ENCODE measurements around the gene EIPR1.

Gene EIPR1

DNA sequence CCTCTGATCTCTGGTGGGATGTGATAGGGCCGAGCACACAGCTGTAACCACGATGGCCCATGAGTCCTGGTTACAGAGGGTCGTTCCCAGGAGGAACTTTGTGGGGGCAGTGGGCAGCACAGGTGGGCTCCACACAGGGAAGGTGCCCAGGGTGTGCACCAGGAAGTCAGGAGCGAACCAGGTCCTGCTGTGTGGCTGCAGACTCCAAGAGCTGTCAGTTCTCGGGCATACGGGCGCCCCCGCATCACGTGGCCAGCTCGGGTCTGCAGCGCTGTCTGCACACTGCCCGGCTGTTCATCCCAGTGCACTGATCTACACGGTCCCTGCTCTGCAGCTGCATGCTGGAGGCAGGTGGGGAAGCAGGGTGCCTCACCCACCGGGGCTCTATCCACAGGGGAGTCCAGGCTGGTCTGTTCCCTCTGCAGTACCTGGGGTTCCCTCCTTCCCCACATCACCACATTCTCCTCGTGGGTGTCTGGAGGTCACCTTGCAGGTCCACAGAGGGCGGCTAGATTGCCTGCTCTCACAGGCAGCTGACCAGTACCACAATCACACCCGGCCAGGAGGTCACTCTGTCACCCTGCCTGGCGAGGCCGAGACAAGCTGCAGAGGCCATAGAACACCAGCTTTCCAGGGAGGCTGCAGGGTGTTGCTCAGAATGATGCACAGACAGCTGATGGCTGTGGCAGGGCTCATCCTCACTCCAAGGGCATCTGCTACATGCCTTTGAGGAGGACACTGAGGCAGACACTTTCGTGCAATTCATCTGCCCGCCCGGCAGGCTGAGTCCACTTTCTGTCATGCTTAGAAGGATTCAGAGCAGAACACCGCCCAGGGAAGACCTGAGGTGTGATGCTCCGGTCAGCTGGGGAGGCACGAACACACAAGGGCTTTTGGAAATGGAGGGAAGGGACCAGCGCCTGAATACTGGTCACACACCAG lies 202.7 kb downstream of the EIPR1 start:
- no peak for DNase-seq (ENCODE audit: low read depth)

DNA sequence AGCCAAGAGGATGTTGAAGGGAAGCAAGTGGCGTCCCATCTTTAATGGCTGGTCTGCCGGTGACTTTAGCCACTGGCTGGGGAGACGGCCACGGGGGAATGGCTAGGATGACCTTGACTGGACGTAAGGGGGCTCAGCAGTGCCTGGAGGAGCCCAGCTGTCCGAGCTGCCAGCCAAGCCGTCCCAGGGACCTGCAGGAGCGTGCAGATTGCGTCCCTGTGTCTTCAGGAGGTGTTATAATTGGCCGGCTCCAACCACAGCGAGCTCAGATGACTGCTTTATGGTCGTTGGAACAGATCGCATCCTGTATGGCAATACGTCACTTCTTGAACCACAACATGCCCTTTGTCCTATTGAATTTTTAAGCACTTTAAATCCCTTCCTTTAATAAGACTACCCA lies 204.6 kb downstream of the EIPR1 start:
- DNase-seq (ENCODE audit: low read depth), result no peak

DNA sequence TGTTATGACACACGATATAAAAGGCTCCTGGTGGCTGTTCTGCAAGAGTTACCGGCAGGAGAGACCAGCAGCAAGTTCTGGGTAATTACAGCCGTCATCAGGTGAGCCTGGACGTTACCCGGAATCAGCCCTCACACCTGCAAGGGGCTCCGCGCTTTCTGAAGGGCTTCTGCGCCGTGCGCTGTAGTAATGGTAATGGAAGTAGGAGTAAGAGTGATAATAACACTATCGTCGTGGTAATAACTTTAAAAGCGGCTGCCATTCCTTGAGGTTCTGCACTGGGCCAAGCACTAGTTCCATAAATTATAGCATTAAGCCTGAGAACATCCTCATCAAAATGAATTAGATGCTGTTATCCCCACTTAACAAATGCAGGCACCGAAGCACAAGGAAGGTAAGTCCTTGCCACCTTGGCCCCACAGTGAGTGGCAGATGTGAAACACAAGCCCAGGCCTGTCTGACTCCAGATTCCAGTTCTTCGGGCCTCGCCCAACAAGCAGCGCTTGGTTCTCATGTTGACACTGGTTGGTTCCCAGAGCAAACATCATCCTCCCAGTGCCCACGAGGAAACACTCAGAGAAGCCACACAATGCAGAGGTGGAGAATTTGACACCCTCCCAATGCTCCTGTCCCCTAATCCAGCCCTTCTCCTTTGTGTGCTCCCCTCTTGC lies 205.2 kb downstream of the EIPR1 start:
- DNase-seq (ENCODE audit: low read depth), result no peak

DNA sequence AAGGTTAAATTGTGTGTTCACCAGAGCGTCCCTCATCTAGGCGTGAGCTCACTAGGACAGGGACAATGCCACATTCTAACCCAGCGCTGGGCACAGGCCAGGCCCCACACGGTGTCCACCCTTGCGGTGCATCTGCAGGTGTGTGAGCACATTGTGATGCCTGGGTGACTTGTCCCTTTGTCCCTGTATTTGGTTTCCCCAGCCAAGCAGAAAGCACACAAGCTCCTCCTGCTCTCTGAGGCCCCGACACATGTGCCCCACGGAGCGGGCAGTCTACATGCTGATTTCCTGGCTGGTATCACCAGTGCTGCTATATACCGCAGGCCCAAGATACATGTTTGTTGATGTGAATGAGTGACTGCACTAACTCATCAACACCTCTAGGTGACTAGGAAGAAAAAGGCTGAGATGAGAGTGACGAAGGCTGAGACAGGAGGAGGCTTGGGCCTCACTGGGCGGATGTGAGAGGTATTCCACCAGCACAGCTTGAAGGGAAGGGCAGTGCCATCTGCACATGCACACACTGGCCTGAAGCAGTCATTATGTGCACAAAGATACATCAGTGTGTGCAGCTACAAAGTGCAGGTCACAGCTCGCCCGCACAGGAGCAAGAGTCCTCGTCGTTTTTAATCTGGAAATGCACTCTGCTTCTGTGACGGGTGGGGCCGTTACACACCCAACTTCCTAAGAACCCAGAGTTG lies 205.9 kb downstream of the EIPR1 start:
- no peak for DNase-seq (ENCODE audit: low read depth)

DNA sequence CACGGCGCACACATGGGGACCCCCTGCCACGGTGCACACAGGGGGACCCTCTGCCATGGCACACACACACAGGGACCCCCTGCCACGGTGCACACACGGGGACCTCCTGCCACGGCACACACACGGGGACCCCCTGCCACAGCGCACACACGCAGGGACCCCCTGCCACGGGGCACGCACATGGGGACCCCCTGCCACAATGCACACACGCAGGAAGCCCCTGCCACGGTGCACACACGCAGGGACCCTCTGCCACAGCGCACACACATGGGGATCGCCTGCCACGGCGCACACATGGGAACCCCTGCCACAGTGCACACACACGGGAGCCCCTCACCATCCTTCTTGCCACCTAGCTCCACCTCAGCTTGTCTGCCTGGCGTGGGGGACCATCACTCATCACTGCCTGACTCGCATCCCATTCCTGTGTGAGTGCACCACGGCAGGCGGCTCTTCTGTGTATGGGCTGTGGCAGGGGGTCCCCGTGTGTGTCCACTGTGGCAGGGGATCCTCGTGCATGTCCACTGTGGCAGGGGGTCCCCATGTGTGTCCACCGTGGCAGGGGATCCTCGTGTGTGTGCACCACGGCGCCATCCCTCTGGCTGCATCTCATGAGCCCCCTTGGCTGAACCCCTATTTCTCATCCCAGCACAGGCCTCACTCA lies 206.7 kb downstream of the EIPR1 start:
- no peak for DNase-seq (ENCODE audit: low read depth)

DNA sequence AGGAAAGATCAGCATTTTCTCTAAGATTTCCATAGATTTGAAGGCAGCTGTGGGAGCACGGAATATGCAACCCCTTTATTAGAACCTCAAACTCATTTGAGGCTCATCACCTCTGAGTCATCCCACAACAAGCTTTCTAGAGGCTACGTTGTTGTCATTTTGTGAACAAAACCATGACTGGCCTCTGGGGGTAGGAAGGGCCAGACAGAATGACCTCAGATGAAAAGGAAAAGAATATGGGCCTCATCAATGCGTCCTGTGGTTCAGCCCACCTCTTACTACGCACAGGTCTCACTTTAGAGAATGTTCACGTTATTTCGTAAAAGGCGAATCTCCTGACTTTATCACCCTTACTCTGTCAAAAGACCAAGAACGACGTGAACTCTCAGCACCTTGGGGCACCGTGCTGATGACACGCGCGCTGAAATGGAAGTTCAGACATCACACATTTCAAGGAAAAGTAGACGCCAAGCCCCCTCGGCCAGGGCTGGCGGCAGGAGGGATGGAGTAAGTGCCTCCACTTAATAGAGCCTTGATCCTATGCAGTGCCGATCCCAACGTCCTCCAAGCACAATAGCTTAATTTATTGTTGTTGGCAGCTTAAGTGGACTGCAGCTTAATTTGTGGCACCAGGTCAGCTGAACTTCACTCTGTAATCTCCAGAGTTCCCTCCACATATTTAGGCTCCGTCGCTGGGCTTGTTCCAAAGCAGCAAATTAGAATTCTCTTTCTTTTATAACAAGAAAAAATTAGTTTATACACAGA lies 208.3 kb downstream of the EIPR1 start:
- DNase-seq (ENCODE audit: low read depth), result no peak

DNA sequence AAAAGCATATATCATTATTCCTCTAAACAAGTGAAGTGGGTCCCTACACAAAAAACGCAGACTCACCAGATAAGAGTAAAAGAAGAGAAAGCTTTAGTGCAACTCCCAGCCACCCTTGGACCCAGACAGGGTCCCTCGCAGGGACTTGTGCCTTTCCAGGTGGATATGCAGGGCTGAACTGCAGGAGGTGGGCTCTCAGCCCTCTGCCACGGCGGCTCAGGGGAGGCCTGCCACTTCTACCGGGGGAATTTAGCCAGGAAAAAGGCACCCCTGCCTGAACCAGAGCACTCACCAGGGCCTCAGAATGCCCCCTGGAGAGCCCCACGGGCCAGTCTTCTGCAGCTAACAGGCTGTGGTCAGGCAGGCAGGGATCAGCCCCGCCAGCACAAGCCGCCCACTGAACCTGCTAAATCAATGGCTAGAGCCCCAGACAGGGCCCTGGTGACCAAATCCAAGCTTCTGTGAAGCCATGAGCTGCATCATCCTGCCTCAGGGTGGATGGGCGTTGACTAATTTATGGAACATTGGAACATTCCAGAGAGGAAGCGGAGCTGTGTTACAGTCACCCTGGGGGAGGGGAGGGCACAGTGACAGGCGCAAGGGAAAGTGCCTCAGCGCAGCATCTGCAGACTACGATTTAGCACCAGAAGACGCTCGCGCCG lies 209.3 kb downstream of the EIPR1 start:
- no peak for DNase-seq (ENCODE audit: low read depth)

DNA sequence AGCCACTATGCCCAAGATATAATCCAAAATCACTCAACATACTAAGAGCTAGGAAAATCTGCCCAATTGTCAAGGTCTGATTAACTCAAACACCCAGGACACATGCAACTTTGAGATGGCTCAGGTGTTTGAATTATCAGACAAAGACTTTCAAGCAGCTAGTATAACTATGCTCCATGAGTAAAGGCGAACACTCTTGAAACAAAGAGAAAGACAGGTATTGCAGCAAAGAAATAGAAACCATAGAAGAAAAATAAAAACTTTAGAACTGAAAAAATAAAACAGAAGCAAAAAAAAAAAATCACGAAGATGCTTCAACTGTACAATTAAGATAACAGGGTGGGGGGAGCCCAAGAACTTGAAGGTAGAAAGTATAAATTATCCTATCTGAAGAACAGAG lies 214.2 kb downstream of the EIPR1 start:
- no peak for DNase-seq (ENCODE audit: low read depth)

DNA sequence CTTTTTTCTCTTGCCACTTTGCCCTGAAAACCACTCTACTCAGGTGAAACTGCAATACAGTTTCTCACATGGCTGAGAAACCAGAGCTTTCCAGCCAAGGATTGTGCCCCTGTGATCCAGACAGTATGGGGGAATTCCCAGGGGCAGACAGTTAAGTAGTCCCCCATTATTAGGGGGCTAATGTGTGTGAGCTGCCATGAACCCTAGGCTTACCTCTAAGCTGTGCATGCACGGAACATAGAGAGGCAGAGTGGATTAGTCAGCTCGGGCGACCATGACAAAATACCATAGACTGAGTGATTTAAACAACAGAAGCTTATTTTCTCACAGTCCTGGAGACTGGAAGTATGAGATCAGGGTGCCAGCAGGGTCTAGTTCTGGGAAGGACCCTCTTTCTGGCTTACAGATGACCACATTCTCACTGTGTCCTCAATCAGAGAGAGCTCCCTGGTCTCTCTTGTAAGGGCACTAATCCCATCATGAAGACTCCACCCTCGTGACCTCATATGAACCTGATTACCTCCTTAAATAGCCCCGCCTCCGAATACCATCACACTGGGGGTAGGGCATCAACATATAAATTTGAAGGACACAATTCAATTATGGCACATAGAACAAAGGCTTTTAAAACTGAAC lies 215.1 kb downstream of the EIPR1 start:
- DNase-seq (ENCODE audit: low read depth), result no peak

DNA sequence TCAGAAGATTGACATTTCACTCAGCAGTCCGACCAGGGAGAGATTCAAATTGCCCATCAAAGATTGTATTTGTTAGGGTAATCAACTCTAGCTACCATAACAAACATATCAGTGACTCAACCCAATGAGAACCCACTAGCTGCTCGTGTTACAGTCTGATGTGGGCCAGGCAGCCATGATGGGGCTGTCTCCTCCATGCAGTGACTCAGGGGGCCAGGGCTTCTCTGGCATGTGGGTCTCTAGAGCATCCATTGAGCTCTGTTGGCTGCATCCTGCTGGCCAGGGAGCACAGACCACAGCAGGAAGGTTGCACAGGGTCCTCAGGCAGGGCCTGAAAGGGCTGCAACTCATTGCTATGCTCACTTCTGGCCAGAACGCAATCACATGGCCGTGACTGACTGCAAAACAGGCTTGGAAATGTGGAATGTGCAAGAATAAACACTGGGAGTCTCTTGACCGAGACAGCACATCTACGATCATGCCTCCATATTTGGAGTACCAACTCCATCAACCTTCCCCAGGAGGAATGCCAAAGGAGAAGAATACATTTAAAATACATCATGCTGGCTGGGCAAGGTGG lies 216.8 kb downstream of the EIPR1 start:
- no peak for DNase-seq (ENCODE audit: low read depth)

DNA sequence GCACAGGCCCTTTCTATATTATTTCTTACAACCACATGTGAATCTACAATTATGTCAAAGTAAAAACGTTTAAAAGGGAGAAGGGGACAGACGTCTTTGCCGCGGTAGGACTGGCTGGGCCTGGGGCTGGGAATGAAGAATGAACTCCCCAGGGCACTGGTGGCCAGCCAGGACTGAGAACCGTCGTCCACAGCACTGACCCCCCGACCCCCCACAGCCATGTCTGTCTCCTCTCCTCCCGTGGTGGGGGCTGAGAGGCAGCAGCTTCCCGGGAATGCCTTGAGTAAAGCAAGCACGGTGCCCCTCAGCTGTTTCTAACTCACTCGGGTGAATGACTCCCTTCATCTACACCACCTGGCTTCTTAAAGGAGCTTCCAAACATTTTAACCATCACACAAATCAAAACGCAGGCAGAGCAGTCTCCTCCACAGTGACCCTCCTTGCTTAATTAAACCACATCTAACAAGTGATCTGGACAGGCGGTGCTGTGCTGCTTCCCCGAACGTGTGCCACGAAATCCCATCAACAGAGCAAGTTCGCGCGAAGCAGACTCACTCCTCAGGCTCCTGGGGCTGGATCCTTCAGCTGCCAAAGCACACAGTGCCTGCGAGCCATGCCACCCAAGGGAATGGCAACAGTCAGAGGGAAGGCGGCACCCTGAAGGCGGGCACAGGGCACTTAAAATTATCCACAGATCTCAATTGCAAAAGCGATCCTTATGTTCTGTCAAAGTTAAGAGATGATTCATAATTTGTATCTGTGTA lies 217.7 kb downstream of the EIPR1 start:
- DNase-seq (ENCODE audit: low read depth), result no peak

DNA sequence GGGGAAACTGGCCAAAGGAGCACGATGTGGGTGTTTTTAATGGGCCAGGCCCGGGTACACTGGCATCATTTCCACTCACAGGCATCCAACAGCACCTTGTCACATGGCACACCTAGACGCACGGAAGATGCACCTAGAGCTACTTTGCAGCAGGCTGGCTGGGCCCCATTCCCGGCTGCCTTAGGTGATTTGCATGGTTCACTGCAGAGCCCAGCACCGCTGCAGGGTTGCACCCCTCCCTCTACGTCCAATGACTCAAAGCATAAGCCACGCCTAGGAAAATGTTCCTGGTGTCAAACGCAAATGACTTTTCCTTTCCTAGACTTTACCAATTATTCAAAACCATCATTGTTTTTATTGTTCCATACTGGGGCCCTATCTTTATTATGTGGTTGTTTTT lies 222.9 kb downstream of the EIPR1 start:
- DNase-seq (ENCODE audit: low read depth), result no peak

DNA sequence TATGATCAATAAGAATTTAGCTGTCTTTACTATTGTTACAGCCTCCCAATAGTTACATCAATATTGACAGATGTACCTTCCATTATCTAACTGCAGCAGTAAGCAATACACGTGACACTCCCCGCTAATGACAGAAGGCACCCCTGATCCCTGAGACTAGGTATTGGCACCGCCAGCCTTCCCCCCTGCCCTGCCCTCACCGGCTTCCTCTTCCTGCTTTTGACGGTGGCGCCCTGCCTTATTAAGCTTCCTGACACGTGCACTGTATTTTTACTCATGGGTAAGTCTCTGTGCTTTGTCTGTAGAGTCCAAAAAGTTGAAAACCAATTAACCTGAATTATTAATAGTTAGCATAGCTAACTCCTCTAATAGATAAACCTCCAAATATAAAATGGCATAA lies 223.5 kb downstream of the EIPR1 start:
- DNase-seq (ENCODE audit: low read depth), result no peak

DNA sequence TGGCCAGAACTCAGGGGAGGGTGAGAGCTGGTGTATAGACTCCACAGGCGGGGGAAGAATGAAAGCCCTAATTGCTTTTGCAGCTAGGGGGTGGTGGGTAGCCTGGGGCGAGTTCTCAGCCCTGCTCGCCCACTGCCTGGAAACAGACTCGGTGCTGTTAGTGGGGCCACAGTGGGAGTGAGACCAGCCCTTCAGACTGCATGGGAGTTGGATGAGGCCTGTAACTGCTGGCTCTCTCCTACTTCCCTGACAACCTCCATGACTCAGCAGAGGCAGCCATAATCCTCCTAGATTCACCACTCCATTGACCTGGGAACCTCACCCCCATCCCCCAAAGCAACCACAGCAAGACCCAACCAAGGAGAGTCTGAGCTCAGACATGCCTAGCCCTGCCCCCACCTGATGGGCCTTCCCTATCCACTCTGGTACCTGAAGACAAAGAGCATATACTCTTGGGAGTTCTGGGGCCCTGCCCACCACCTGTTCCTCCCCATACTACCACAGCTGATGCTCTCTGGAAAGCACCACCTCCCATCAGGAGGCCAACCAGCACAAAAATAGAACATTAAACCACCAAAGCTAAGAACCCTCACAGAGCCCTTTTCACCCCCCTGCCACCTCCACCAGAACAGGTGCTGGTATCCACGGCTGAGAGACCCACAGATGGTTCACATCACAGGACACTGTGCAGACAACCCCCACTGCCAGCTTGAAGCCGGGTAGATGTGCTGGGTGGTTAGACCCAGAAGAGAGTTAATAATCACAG lies 226.3 kb downstream of the EIPR1 start:
- no peak for DNase-seq (ENCODE audit: low read depth)

DNA sequence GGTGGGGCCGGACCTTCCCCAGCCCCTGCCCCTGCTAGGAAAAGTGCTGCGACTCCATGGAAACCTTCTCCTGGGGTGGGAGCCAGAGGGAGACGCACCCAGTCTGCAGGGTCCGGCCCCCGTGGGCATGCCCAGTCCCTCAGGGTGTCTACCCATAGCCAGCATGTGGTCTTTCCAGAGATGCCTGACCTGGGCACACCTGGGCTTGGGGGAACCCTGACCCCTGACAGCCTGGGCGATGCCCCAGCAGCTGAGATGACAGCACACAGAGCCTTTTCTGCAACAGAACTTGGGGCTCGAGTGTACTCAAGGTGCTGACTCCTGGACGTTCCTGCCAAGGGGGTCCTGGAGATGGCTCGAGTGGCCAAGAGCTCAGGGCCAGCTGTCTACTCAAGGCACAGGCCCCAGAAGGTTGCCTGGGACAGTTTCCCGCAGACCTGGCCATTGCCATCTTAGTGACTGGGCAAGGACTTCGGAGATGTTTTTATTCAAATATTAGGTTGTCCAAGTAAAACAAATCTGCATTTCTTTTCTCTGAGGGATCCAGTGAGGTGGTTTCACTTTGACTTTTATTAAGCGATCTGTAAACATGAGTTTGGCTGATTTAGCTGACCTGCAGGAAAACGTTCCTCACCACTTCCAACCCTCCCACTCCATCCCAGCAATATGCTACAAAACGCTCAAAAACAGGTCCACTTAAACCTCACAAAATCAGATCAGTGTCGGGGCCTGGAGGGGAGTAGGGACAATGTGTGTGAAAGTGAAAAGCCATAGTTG lies 228.0 kb downstream of the EIPR1 start:
- DNase-seq (ENCODE audit: low read depth), result no peak

DNA sequence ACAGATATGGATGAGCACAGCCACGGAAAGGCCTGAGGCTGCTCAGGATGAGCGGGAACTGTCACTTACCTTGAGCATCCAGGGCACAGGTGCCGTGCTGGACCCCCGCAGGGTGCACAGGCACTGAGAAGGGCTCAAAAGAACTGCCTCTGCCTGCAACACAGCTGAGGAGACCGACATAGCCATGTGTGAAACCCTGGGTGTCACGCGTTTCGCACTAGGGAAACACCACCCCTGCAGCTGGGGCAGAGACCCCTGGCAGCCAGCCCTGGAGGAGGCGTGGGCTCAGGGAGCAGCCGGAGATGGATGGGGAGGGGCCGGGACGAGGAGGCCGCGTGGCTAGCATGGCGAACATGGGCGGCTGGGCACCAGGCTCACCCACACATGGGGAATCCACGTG lies 228.9 kb downstream of the EIPR1 start:
- DNase-seq (ENCODE audit: low read depth), result no peak

DNA sequence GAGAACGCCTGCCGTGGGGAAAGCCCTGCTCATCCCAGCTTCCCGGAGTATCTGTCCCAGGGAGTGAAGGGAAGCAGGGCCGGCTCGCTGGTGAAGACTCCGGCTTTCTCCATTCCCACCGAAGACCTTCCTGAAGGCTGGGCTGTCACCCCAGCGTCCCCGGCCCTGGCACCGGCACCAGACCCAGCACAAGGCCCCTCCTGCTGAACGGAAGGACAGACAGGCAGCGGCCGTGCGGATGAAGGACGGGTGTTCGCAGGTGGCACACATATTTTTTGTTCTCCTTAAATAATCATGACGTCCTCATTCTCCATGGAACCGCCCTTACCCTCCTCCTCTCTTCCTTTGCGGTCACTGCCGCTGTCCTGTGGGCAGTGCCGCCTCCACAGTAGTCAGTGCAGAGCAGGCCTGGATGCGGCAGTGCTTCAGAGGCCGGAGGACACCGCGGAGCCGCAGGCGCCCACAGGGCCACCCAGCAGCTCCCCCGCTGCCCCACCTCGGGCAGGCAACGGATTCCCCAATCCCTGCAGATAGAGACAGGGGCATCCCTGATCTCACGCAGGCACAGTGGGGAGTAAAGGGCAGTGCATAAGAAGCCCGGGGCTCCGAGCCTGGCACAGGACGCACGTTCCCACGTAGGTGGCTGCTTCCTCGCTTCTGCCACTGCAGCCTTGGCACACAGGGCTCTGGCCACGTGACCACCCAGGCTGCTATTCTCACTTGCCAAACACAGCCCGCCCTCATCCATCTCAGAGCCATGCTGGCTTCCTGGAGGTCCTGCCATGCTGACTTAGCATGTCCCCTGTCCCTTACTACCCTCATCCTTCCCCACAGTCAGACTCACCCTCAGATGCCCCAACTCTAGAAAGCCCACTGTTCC lies 229.7 kb downstream of the EIPR1 start:
- no peak for DNase-seq (ENCODE audit: low read depth)
